ENCODE results near the gene KRTAP5-10. TPM values are rescaled to one million over a fixed set of nuclear protein-coding genes. Genes with fewer than 3 reads are reported as not detected.
"Not testable (repeated sequence)": the region's sequence is repeated elsewhere in the genome, so short reads cannot be mapped to it uniquely, and the experiment has no call there.

KRTAP5-10 gene
- total and polyA plus RNA-seq, 12 donors: 0.06 to 0.48 (median 0.27) TPM; not detected in 9

DNA sequence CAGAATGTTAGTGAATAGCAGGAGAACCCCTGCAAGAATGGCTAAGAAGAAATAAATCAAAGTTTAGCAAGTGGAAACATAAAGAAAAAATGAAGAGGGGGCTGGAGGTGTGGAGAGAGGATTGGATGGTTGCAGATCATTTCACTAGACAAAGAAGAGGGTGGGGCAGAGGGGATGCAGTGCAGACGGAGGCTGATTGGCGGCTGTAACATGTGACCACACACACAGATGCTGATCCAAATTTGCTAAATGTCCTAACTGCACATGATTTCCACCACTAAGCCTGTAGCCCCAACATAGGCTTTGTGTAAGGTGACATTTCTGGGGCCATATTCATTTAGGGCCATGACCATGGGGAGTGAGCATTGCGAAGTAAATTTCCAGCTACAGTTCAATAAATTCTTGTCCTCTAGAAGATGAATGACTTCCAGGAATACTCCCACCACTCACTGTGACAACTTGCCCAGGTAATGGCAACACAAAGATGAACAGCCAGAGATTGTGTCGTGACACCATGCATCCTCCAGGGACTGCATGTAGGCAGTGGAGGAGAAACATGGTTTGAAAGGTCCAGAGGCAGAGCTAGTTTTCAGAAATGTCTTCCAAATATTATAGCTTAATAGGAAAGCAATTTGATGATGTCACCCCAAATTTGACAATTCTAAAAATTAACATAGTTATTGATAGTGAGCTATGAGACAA is 10.5 kb downstream of the KRTAP5-10 start:
- Histone ChIP-seq H3K9me3 (replicated peaks in 1 of 3) (no peaks in the 10 kb centered on the region), H3K4me3 (no peak overlapping the region), H3K27ac (no peak overlapping the region), H3K36me3 (replicated peaks in 1 of 2) (no peaks in the 10 kb centered on the region), H3K4me1 (replicated peaks in 1 of 2) (no peaks in the 10 kb centered on the region), H3K27me3 (no peaks in the 10 kb centered on the region)
- no peak for DNase-seq
- 64 to 86% (median 76%) methylated on average over 4 of the region's 4 CpGs for WGBS, 4 donors
- TF ChIP-seq POLR2A (IDR thresholded peaks at IDR 0.05): no peak
- TF ChIP-seq, protein P1, sequence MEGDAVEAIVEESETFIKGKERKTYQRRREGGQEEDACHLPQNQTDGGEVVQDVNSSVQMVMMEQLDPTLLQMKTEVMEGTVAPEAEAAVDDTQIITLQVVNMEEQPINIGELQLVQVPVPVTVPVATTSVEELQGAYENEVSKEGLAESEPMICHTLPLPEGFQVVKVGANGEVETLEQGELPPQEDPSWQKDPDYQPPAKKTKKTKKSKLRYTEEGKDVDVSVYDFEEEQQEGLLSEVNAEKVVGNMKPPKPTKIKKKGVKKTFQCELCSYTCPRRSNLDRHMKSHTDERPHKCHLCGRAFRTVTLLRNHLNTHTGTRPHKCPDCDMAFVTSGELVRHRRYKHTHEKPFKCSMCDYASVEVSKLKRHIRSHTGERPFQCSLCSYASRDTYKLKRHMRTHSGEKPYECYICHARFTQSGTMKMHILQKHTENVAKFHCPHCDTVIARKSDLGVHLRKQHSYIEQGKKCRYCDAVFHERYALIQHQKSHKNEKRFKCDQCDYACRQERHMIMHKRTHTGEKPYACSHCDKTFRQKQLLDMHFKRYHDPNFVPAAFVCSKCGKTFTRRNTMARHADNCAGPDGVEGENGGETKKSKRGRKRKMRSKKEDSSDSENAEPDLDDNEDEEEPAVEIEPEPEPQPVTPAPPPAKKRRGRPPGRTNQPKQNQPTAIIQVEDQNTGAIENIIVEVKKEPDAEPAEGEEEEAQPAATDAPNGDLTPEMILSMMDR (IDR thresholded peaks at IDR 0.05): no peak
- intact Hi-C loops (cut with DNase I): no loop called here

DNA sequence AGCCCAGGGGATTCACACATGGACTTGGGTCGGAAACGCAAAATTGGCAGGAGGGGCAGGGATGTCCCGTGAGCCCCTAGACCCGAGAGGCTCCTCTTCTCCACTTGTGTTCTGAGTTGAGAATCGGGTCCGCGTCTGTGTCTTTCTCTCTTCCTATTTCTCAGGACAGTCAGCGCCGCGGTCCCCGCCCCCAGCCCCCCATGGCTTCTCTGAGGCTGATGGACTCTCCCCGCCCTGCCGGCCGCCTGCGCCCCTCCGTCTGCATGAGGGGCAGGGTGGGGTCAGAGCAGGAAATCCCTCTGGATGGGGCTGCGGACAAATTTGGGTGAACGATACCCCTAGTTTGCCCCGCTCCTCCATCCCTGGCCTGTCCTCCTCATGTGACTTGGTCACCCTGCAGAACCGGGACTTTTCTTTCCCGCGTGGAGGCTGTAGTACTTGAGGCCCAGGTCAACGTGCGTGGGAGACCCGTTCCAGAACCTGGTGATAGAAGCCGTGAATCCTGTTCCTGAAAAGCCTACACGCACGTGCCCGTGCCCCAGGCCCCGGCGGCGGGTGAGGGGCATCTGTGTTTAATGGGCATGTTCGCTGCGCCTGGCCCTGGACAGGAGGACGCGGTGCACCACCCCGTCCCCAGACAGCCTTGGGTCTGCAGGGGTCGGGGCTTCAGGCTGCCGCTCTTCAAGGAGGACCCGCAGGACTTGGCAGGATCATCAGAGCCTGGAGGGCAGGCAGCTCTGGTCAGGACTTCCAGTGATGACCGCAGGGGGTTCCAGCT is 11.5 kb downstream of the KRTAP5-10 start:
- intact Hi-C loops (cut with DNase I): not testable (repeated sequence)
- WGBS, 4 donors: 86 to 93% (median 89%) methylated on average over 16 to 38 of the region's 41 CpGs

DNA sequence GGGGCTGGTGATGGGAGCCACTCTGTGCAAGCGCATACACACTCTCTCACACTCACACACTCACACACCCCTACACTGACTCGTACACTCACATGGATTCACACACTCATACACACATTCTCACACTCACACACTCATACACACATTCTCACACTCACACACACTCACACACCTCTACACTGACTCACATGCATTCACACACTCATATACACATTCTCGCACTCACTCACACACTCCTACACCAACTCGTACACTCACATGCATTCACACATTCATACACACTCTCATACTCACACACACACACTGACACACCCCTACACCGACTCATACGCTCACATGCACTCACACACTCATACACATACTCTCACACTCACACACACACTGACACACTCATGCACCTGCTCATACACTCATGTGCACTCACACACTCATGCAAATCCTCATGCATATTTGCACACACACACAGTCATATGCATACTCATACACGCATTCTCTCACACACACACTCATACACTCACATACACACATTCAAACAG is 12.2 kb downstream of the KRTAP5-10 start:
- TF ChIP-seq, protein P1 (IDR thresholded peaks at IDR 0.05): no peak
- TF ChIP-seq POLR2A (IDR thresholded peaks at IDR 0.05): no peak
- Histone ChIP-seq H3K4me3 (no peak overlapping the region), H3K27me3 (no peaks in the 10 kb centered on the region), H3K36me3 (replicated peaks in 1 of 2) (no peaks in the 10 kb centered on the region), H3K4me1 (replicated peaks in 1 of 2) (no peaks in the 10 kb centered on the region), H3K27ac (no peak overlapping the region), H3K9me3 (replicated peaks in 1 of 3) (no peaks in the 10 kb centered on the region)
- 81 to 90% (median 84%) methylated on average over 7 of the region's 7 CpGs for WGBS, 4 donors
- intact Hi-C loops (cut with DNase I): no loop called here
- DNase-seq: no peak

More for the DNA sequence above, 11.5 kb downstream of the KRTAP5-10 start:
- H3K9me3 ChIP-seq (replicated peaks in 1 of 3); H3K27me3 ChIP-seq; H3K4me3 ChIP-seq; H3K4me1 ChIP-seq (replicated peaks in 1 of 2); H3K36me3 ChIP-seq (replicated peaks in 1 of 2); DNase-seq; H3K27ac ChIP-seq: not testable (repeated sequence)

DNA sequence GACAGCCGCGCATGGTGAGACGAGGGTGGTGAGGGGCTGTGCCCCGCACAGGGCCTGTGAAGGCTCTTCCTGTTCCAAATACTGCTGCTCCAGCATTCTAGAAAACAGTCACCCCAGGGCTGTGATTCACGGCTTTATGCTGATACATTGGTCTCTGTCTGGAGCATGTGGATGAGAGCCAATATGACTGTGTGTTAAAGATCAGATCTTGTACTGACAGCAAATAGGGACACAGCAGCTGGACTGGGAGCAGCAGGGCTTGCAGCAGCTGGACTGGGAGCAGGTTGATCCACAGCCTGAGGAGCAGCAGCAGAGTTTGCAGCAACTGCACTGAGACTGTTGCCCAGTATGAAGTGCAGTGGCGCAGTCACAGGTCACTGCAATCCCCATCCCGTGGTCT is 14.2 kb downstream of the KRTAP5-10 start:
- H3K27me3 ChIP-seq; H3K4me3 ChIP-seq; DNase-seq; H3K36me3 ChIP-seq (replicated peaks in 1 of 2); H3K27ac ChIP-seq; H3K9me3 ChIP-seq (replicated peaks in 1 of 3); H3K4me1 ChIP-seq (replicated peaks in 1 of 2); intact Hi-C loops (cut with DNase I): not testable (repeated sequence)
- WGBS, 4 donors: 58 to 67% (median 64%) methylated on average over 4 to 7 of the region's 7 CpGs
